Suprapubic skin (tissue), 4 donors: ENCODE data around the gene LYST. TPM values are rescaled to one million over a fixed set of nuclear protein-coding genes. Genes with fewer than 3 reads are reported as not detected.

Experiments
- DNase-seq, 2 donors: peaks; one replicate each; pipeline ENCODE4 v3.0.0-alpha.2; 2019; ENCODE audit warnings: low spot score in 2 of 2
- H3K27ac ChIP-seq: fragments of 200-600 bp; sonication (generic); one replicate; pipeline ENCODE4 v1.5.1; 2019
- H3K27me3 ChIP-seq: fragments of 200-600 bp; sonication (generic); one replicate; pipeline ENCODE4 v1.5.1; 2019
- H3K36me3 ChIP-seq: fragments of 200-600 bp; sonication (generic); one replicate; pipeline ENCODE4 v1.5.1; 2019
- H3K4me1 ChIP-seq: fragments of 200-600 bp; sonication (generic); one replicate; pipeline ENCODE4 v1.5.1; 2019
- H3K4me3 ChIP-seq: fragments of 200-600 bp; sonication (generic); one replicate; pipeline ENCODE4 v1.5.1; 2019; ENCODE audit warnings: mild to moderate bottlenecking
- H3K9me3 ChIP-seq: fragments of 200-600 bp; sonication (generic); one replicate; pipeline ENCODE4 v1.5.1; 2019
- CTCF ChIP-seq, 2 donors: fragments of 200-600 bp in 1 of 2; fragments of 450-650 bp in 1 of 2; sonication (generic) in 1 of 2; IDR thresholded peaks; one replicate each; pipeline ENCODE4 v1.5.1; 2016 to 2019; ENCODE audit warnings: antibody characterized with exemption in 2 of 2, mild to moderate bottlenecking in 1 of 2, moderate library complexity in 1 of 2
- EP300 ChIP-seq: sonication (generic); formaldehyde crosslinking; IDR thresholded peaks from one replicate; pipeline ENCODE4 v1.6.1; 2017; ENCODE audit warnings: antibody characterized with exemption
- POLR2A ChIP-seq, 2 donors: fragments of 450-650 bp; IDR thresholded peaks; one replicate each; pipeline ENCODE4 v1.6.1; 2017; ENCODE audit warnings: antibody characterized with exemption in 2 of 2, mild to moderate bottlenecking in 2 of 2, moderate library complexity in 2 of 2
- POLR2AphosphoS5 ChIP-seq, 3 donors: sonication (generic); formaldehyde crosslinking; IDR thresholded peaks; one replicate each; pipeline ENCODE4 v1.6.1; 2017; ENCODE audit warnings: antibody characterized with exemption in 3 of 3
- WGBS: methylation state at CpG from one replicate; pipeline ENCODE4 v1.1.5; 2018; 5-methylcytosine and 5-hydroxymethylcytosine counted together
- total RNA-seq, 4 donors: library from RNA; depleted of rRNA; stranded (reverse); fragments of >200 nt; gene quantifications; one replicate each; pipeline ENCODE4 v1.1.0, GENCODE V29; 2016

LYST gene
- total RNA-seq, 4 donors from 2014 or later: 40.1 to 118 (median 68.8) TPM

DNA sequence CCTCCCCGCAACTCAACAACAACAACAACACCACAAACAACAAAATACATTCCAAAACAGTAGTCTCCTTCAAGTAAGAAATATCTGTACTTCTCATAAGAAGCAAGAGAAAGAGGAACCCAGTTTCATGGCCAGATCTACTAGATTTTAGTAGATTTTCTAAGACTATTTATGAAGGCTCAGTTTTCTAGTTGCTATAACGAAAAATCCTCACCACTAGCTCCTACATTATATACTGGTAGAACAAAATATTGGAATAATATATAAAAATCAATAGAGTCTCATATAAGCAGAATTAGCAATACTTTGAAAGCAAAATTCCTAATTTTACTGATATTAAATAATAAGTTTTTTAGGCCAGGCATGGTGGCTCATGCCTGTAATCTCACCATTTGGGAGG is 86.9 kb downstream of the LYST start:
- Histone ChIP-seq H3K27ac (no peak overlapping the region), H3K36me3 (peaks cover 39% of the 10 kb centered on the region), H3K4me1 (no peaks in the 10 kb centered on the region), H3K27me3 (no peaks in the 10 kb centered on the region), H3K4me3 (no peak overlapping the region), H3K9me3 (no peaks in the 10 kb centered on the region)
- TF ChIP-seq POLR2A (IDR thresholded peaks at IDR 0.05) (no peak), CTCF (IDR thresholded peaks at IDR 0.05) (no peak), EP300 (no peak), POLR2AphosphoS5 (IDR thresholded peaks at IDR 0.05) (no peak)
- DNase-seq: no peak
- 96% methylated on average over 2 of the region's 2 CpGs for WGBS

DNA sequence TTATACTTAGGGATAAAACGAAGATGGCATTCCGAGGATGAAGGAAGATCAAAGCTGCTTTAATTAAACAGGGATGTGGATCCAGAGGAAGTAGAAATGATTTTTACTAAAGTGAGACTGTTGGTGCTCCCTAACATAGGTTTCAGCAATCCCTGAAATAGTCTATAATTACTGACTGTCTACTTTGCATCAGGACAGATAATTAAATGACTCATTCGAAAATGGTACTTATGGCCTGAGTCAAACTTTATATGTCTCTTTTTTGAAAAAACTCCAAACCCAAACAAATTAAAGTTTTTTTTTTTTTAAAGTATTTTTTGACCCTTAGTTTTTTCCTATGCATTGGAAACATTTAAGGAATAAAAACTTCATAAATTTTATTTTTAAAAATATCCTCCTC is 90.3 kb downstream of the LYST start:
- H3K36me3 ChIP-seq: peaks cover 37% of the 10 kb centered on the region
- no peak for DNase-seq
- no peaks in the 10 kb centered on the region for H3K9me3 ChIP-seq
- no peak overlapping the region for H3K4me3 ChIP-seq
- H3K27me3 ChIP-seq: no peaks in the 10 kb centered on the region
- TF ChIP-seq POLR2A (IDR thresholded peaks at IDR 0.05) (no peak), POLR2AphosphoS5 (IDR thresholded peaks at IDR 0.05) (no peak), CTCF (IDR thresholded peaks at IDR 0.05) (no peak), EP300 (no peak)
- H3K27ac ChIP-seq: no peak overlapping the region
- no peaks in the 10 kb centered on the region for H3K4me1 ChIP-seq
- 81% methylated on average over 3 of the region's 3 CpGs for WGBS

DNA sequence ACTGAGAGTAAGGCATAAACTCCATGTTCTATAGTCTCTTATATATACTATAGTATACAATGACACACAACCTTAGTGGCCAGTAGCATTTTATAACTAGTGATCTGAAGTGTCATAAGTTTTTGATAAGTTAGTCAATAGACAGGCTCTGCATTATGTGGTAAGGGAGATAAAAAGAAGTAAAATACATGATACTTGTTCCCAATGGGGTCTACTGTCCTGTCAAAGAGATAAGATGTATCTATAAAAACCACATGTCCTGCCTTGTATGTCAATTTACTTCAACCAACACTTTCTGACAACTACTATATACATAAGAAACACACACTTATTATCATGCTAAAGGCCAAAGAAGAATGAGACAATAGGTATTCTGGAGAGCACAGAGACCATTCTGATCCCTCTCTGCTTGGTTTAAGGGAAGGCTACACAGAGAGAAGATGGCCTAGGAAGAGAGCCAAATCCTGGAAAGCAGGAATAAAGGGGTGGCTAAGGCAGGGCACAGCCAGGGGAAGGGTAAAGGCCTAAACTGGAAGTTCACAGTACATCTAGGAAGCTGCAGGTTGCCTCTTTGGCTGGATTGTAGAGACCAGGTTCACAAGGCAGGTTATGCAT is 91.4 kb downstream of the LYST start:
- Histone ChIP-seq H3K27ac (no peak overlapping the region), H3K4me1 (no peaks in the 10 kb centered on the region), H3K4me3 (no peak overlapping the region), H3K9me3 (no peaks in the 10 kb centered on the region), H3K36me3 (peaks cover 31% of the 10 kb centered on the region), H3K27me3 (no peaks in the 10 kb centered on the region)
- no peak for DNase-seq
- TF ChIP-seq POLR2A (IDR thresholded peaks at IDR 0.05): no peak
- TF ChIP-seq POLR2AphosphoS5 (IDR thresholded peaks at IDR 0.05): no peak
- TF ChIP-seq EP300: no peak
- no peak for TF ChIP-seq CTCF (IDR thresholded peaks at IDR 0.05)

- H3K4me3 ChIP-seq: no peak overlapping the region
- DNase-seq: no peak
- no peak overlapping the region for H3K27ac ChIP-seq
- no peaks in the 10 kb centered on the region for H3K9me3 ChIP-seq
- H3K27me3 ChIP-seq: no peaks in the 10 kb centered on the region
- TF ChIP-seq POLR2A (IDR thresholded peaks at IDR 0.05): no peak
- no peak for TF ChIP-seq CTCF (IDR thresholded peaks at IDR 0.05)
- TF ChIP-seq POLR2AphosphoS5 (IDR thresholded peaks at IDR 0.05): no peak
- TF ChIP-seq EP300: no peak
- WGBS: 94% methylated on average over 2 of the region's 2 CpGs
- peaks cover 47% of the 10 kb centered on the region for H3K36me3 ChIP-seq
- no peaks in the 10 kb centered on the region for H3K4me1 ChIP-seq
Observed at GRCh38 chr1:235767795-235768194, 98.9 kb downstream of the LYST start.

- no peaks in the 10 kb centered on the region for H3K4me1 ChIP-seq
- no peak overlapping the region for H3K27ac ChIP-seq
- H3K27me3 ChIP-seq: no peaks in the 10 kb centered on the region
- H3K4me3 ChIP-seq: no peak overlapping the region
- H3K9me3 ChIP-seq: no peaks in the 10 kb centered on the region
- DNase-seq: no peak
- H3K36me3 ChIP-seq: peaks cover 51% of the 10 kb centered on the region
- no peak for TF ChIP-seq POLR2A (IDR thresholded peaks at IDR 0.05)
- TF ChIP-seq CTCF (IDR thresholded peaks at IDR 0.05): no peak
- TF ChIP-seq EP300: no peak
- TF ChIP-seq POLR2AphosphoS5 (IDR thresholded peaks at IDR 0.05): no peak
- 94% methylated on average over 1 of the region's 1 CpG for WGBS
Observed at GRCh38 chr1:235766794-235767285, 99.9 kb downstream of the LYST start.
